ENCODE measurements around the gene FAM193B.

FAM193B gene

DNA sequence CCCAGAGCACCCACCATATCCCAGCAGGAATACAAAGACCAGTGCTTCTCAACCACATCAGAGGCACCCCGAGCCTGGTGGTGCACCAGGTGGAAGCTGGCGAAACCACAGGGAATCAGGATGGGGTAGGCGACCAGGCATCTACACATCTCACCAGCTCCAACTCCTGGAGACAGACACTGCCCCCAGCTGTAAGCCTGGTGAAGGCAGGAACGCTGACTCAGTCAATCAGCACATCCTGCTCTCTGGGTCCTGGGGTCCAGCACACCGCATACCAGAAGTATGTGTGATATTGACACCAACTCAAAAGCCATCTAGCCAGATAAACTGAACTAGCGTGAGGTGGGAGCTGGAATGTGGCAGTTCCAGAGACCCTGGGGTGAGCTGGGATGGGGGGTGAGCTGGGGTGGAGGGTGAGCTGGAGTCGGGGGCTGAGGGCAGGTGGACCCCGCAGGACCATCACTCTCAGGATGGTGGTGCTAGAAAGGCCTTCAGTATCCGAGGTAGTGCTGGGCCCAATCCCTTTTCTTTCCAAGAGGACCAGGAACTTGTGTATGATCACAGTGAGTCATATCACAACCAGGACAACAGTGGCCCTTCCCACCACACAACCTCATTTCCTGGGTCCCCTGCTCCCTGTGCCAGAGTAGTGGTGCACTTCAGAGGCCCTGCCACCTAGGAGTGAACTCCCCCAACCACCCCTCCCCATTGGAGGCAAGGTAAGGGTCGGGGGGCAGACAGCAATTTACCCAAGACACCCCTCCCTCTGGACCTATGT, 83.4 kb downstream of the FAM193B start:
- DNase-seq (ENCODE audit: low read depth in 2 of 2): no peak

Measured in stimulated activated CD8-positive, alpha-beta memory T cell treated with anti-CD3 and anti-CD28 coated beads, Interleukin-15, amount 100 ng/mL, for 48 hours (primary cell).